GM19467 (cell line): ENCODE measurements around the gene ADIG.

Experiments used
- ATAC-seq: cut with Tn5 transposase; IDR thresholded peaks from one replicate; pipeline ENCODE4 v1.9.1; 2021; ENCODE audit warnings: mild to moderate bottlenecking, moderate library complexity; ENCODE audit not compliant: unreplicated experiment

ADIG gene

DNA sequence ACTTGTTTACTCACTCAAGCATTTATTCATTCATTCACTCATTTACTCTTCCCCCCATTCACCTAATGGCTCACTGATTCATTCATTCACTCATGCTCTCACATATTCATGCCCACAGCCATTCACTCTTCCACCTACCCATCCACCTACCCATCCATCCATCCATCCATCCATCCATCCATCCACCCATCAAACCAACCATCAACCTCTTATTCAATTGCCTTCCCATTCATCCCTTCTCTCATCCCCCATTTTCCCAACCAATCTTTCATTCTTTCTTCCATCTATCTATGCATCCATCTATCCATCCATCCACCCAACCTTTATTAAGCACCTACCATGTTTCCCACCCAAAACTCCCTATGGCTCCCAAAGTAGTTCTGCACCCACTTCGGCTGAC, 19.1 kb downstream of the ADIG start:
- ATAC-seq, result no peak

GRCh38 chr20:38601216-38602184, 20.5 kb downstream of the ADIG start, which contains the start of gene ARHGAP40:
TSS of gene ARHGAP40 (plus strand) at chr20:38601809.
- no peak for ATAC-seq

GRCh38 chr20:38602185-38602581, 21.2 kb downstream of the ADIG start:
- ATAC-seq, result no peak

GRCh38 chr20:38603286-38603685, 22.3 kb downstream of the ADIG start:
- ATAC-seq, result no peak

GRCh38 chr20:38604873-38605303, 23.9 kb downstream of the ADIG start:
- no peak for ATAC-seq

GRCh38 chr20:38607351-38607750, 26.4 kb downstream of the ADIG start:
- ATAC-seq, result no peak

DNA sequence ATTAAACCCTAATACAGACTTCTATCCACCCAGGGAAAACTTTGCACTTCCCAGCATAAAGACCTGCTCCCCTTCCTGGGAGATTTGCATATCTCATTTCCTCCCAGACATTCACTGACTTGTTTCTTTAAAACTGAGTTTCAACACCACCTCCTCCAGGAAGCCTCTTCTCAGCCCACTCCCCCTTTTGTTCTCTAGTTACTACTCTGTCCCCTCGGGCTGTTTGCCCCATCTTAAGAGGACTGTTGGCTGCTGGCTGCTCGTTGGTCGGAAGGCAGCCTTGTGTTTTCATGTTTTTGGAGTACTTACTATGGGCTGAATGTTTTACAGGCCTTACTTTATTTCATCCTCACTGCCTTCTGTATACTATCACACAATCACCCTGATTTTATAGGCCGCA, 27.2 kb downstream of the ADIG start:
- no peak for ATAC-seq

GRCh38 chr20:38609815-38610214, 28.8 kb downstream of the ADIG start:
- ATAC-seq, result no peak

- ATAC-seq, result no peak
Measured at GRCh38 chr20:38610521-38610920, 29.5 kb downstream of the ADIG start.

- ATAC-seq, result no peak
Measured at GRCh38 chr20:38612751-38613515, 31.9 kb downstream of the ADIG start.

DNA sequence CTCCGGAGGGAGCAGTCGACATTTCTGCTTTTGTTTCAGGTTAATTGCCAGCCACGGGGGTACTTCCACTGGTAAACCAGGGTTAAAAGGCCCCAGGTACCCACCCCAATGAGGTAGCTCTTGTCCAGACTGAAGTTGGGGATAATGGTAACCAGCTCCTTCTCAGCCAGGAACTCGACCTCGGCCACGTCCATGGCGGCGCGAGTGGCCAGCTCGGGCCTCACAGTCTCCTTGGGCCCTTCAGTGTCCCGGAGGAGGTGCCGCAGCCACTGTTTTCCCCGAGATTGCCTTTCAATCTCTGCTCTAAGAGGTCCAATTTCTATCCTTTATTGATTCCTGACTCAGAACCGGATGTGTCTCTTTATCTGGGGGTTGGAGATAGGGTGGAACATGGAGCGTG, 34.3 kb downstream of the ADIG start:
- no peak for ATAC-seq

- ATAC-seq, result no peak
Measured at GRCh38 chr20:38616457-38616856, 35.5 kb downstream of the ADIG start.

DNA sequence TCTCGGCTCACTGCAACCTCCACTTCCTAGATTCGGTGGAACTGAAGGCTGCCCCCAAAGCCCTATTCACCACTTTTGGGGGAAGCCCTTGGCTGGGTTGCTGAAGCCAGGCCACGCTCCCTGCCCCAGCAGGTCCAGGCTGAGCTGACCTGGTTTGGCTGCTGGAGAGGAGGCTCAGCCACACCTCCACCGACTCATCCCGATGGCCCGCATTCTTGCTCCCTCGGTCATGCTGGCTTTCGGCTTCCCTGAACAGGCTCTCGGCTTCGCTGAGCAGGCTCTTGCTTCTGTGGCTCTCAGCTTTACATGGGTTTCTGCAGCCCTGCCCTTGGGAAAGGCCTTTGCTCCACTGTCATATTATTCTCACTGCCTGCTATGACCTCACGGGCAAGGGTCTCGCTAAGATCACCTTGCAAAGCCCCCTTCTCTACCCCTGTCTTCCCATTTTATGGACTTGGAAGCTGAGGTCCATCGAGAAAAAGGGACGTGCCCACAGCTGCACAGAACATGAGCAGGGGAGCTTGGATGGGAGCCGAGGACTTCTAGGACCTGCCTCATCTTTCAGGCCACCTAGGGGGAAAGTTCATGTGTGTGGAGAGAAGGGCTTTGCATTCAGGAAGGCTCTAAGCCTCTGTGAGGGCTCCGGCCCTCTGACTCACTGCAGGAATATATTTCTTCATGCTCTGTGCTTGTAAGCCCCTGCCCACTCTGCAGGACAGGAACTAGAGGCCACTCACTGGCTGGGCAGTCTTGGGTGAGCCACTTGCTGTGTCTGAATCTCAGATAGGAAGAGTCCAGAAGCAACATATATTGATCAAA, 36.2 kb downstream of the ADIG start:
- ATAC-seq, result no peak

GRCh38 chr20:38617830-38618196, 36.8 kb downstream of the ADIG start:
- ATAC-seq, result no peak

DNA sequence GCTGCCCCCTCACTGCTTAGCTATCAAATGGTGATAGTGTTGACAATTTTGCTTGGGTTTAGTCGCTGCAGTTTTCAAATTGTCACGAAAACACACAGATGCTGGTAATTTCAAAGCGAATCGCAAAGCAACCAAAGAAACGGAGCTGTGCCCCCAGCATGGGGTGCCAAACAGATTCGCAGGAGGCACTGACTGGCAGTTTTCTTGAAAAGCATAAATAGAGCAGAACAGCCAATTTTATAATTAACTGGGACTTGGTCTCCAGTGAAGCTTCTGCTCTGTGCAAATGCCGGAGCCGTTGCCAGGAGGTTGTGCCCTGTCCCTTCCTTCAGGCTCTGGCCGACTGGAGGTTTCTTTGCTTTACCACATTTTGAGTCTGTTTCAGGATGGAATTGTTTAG, 39.4 kb downstream of the ADIG start:
- no peak for ATAC-seq

DNA sequence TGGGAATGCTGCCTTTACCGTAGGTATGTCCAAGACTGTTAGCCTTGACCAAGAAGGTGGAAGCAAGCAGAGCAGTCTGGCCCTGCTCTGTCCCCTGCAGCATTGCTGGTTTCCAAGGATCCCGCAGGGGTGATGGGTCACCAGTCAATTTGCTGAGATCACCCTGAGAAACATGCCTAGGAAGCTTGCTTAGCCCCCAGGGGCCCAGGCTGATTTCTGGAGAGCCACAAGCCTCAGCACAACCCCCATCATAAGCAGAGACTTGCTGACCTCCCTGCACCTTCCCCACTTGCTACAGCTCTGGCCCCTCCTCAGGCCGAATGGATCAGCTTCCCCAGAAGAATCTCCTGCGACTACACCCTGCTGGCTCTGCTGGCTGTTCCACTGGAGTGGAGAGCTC, 42.1 kb downstream of the ADIG start:
- ATAC-seq, result no peak

- ATAC-seq, result no peak
Measured at GRCh38 chr20:38624084-38624483, 43.1 kb downstream of the ADIG start.

DNA sequence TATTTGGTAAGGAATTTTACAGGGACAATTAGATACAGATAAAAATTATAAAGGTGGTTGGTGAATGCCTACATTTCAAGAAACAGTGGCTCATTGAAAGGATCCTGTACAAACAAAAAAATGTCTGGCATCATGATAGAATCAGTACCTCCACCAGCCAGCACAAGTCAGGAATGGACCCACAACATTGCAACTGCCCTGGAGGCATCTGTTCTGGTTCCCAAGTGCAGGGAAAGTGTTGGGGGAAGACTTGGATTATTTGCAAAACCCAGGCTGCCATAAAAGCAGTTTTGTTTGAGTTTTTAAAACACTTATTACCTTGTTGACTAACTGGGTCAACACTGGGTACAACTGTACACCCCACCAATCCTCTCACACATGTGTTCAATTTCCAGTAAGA, 44.9 kb downstream of the ADIG start:
- ATAC-seq, result no peak

DNA sequence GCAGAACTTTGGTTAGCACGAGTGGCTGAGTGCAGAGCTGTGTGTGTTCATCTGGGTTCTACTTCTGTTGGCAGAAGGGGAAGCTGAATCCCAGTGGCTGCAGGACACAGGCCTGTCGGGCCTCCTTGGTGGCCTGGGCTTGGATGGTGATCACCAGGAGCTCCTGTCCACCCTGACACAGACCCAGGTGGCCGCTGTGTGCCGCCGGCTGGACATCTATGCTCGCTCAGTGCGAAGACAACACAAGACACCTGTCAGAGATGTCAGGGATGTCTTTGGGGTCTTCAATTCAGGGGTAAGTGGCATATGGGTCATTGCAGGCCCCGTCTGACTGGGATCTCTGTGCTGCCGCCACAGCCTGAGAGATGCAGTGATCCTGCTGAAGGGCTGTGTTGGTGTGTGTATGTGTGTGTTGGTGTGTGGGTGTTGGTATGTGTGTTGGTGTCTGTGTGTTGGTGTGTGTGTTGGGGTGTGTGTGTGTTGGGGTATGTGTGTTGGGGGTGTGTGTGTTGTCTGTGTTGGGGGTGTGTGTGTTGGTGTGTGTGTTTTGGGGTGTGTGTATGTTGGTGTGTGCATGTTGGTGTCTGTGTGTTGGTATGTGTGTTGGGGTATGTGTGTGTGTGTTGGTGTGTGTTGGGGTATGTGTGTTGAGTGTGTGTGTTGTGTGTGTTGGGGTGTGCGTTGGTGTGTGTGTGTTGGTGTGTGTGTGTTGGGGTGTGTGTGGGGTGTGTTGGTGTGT, 46.1 kb downstream of the ADIG start:
- ATAC-seq, result no peak
